ENCODE data around the gene NKX1-1.

The NKX1-1 gene

DNA sequence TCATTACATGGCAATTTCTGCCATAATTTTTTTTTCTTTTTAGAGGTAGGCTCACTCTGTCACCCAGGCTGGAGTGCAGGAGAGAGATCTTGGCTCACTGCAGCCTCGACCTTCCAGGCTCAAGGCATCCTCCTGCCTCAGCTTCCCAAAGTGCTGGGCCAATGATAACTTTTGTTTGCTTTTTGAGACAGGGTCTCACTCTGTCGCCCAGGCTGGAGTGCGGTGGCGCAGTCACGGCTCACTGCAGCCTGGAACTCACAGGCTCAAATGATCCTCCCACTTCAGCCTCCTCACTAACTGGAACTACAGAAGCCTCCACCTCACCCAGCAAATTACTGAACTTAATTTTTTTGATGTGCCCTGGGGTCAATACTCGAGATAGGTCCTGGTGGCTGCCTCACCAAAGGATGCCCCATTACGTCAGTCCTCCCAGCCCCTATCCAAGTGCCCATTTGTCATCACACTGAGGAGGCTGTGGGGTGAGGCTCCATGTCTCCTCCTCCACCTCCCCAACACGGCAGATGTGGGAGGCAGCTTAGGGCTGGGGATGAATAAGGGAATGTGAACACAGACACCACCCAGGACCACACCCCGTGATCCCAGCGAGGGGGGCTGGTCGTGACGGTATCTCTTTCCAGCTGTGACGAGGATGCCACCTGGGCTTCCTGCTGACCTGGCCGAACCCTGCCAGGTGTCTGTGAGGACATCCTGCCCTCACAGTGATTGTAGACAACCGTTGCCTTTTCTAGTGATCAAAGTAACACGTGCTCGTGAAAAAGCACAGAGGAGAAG lies 12.4 kb upstream of the NKX1-1 start:
- DNase-seq (ENCODE audit: low read depth, low spot score): no peak
- no peak overlapping the region for H3K4me3 ChIP-seq (ENCODE audit: low read length)

GRCh38 chr4:1417522-1418390 lies 11.5 kb upstream of the NKX1-1 start:
- H3K4me3 ChIP-seq (ENCODE audit: low read length): no peak overlapping the region
- DNase-seq (ENCODE audit: low read depth, low spot score): no peak

DNA sequence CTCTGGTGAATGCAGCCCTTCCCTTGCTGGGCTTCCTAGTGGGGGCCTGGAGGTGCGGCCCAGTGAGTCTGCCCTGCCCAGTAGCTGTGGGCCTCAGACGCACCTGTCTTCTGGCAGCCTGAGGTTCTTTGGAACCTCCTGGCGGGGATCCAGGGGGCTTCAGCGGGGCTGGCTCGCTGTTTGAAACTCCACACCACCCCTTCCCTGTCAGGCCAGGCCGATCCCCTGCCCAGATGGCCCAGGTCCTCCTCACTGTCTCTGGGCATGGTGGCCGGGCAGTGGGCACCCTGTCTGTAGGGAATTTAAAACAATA lies 10.7 kb upstream of the NKX1-1 start:
- no peak overlapping the region for H3K4me3 ChIP-seq (ENCODE audit: low read length)
- DNase-seq (ENCODE audit: low read depth, low spot score): no peak

- DNase-seq (ENCODE audit: low read depth, low spot score): no peak
- no peak overlapping the region for H3K4me3 ChIP-seq (ENCODE audit: low read length)
Measured at GRCh38 chr4:1416051-1416947, 10.1 kb upstream of the NKX1-1 start.

DNA sequence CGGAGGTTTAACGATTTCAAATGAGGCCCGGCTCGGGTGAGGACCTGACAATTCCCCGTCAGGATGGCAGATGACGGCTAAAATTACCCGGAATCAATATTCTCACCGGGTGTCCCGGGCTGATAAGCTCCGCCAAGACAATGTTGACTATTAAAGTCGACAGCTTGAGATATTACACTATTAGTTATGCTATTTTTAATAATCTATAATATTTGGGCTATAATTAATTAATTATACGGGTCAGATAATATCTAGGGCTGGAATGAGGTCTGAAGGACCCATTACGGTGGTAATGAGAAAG lies 9.4 kb upstream of the NKX1-1 start:
- DNase-seq (ENCODE audit: low read depth, low spot score): no peak
- H3K4me3 ChIP-seq (ENCODE audit: low read length): no peak overlapping the region

DNA sequence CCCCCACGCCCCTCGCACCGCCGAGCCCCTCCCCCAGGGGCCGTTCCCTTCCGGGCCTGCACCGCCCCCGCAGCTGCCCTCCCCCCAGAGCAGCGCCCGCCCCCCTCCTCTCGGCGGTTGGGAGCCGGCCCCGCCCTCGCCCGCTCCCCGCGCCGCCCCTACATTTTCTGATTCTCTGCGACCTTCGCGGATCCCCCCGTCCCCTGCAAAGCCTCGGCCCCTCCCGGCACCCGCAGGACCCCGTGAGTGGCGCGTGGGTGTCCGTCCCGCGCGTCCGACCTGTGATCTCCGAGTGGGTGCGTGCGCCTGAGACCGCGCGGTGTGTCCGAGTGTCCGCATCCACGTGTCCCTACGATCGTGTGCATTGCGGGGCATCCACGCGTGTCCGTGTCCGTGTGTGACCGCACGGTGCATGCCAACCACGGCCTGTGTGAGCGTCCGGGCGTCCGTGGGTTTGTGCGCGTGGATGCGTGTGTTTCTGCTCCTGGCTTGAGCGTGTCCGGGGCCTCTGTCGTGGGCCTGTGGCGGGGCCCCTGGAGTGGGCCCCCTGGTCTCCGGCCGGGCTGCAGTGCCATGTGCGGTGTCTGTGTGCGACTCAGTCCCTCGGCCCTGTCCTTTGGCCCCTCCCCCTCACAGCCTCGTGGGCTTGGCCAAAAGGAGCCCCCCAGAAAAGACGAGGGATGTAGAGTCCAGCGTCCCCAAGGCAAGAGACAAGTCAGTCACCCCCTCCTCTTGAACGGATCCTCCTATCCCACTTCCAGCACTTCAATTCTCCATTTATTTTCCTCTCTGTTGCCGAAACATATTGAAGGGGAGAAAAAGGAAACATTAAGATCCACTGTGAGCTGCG lies 8.8 kb upstream of the NKX1-1 start:
- no peak overlapping the region for H3K4me3 ChIP-seq (ENCODE audit: low read length)
- no peak for DNase-seq (ENCODE audit: low read depth, low spot score)

DNA sequence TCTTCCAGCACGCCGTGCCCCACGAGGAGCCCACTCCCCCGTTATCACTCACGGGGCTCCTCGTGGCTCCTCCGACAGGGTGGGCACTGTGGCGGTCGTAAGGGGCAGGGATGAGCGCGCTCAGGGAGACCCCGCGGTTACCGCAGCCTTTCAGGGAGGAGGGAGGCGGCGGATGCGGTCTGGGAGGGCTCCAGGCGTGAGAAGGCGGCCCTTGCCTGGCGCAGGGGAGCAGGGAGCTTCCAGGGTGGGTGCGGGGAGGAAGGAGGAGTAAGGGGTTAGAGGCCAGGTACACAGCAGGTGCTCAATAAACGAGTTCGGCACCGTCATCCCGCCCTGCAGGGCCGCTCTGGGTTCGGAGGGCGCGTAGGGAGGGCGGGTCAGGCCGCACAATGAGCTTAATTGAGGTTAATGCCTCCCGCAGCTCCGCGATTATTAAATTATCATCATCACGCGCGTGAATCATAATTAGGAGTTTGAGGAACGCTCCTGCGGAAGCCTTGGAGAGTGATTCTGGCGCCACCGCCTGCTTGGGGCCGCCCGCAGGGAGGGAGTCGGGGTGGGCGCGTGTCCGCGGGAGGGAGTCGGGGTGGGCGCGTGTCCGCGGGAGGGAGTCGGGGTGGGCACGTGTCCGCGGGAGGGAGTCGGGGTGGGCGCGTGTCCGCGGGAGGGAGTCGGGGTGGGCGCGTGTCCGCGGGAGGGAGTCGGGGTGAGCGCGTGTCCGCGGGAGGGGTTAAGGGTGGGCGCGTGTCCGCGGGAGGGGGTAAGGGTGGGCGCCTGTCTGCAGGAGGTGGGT lies 7.6 kb upstream of the NKX1-1 start:
- H3K4me3 ChIP-seq (ENCODE audit: low read length): no peak overlapping the region
- DNase-seq (ENCODE audit: low read depth, low spot score): no peak

DNA sequence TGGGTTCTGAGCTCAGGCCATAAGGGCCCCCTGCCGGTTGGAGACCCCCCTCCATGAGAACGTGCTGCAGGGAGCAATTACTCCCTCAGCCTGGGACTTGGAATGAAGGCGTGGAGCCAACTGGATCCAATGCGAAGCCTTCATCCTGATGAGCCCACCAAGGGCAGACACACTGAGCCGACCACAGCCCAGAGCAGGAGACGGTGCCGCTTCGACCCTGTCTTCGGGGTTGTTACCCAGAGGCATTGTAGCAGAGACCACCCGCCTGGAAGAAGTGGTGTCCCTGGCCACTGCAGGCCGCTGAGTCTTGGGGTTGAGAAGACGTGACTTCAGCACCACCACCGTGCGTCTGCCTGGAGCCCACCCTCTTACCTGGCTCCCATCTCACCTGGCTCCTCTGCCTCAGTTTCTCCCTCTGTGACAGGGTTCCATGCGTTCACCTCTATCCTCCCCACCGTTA lies 7.0 kb upstream of the NKX1-1 start:
- no peak for DNase-seq (ENCODE audit: low read depth, low spot score)
- H3K4me3 ChIP-seq (ENCODE audit: low read length): no peak overlapping the region

DNA sequence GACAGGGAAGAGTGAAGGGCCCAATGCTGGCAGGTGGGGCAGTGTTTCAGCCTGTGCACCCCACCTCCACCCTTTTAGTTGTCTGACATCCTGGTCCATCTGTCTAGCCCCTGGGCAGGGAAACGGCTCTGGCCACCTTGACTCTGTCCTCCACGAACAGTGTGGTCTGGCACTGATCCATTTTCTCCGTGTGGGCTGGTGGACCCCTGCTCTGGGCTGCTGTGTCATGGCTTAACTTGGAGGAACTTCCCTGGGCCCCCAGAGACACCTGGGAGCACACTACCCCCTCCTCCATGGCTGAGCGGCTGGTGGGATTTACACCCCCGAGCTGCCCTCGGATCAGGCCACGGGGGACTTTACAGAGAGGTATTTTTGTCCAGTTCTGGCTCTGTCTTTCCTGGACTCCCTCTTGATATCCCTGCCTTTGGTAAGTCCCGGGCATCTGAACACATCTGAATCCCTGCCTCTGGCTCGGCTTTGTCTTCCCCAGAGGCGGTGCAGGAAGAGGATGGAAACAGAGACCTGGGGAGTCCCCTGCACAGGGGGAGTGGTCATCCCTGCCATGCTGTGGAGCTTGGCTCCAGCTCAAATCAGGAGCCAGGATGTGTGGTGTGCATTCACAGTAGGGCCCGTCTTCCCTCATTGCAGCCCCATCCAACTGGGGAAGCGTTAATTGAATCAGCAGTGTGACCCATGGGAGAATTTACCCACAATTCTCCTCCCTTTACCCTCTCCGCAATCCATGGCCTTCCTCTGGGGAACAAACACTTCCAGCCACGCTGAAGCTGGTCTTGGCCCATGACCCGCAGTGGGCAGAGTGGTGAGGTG lies 6.3 kb upstream of the NKX1-1 start:
- DNase-seq (ENCODE audit: low read depth, low spot score): no peak
- H3K4me3 ChIP-seq (ENCODE audit: low read length): no peak overlapping the region

- H3K4me3 ChIP-seq (ENCODE audit: low read length): no peak overlapping the region
- no peak for DNase-seq (ENCODE audit: low read depth, low spot score)
Measured at GRCh38 chr4:1411436-1412375, 5.5 kb upstream of the NKX1-1 start.

DNA sequence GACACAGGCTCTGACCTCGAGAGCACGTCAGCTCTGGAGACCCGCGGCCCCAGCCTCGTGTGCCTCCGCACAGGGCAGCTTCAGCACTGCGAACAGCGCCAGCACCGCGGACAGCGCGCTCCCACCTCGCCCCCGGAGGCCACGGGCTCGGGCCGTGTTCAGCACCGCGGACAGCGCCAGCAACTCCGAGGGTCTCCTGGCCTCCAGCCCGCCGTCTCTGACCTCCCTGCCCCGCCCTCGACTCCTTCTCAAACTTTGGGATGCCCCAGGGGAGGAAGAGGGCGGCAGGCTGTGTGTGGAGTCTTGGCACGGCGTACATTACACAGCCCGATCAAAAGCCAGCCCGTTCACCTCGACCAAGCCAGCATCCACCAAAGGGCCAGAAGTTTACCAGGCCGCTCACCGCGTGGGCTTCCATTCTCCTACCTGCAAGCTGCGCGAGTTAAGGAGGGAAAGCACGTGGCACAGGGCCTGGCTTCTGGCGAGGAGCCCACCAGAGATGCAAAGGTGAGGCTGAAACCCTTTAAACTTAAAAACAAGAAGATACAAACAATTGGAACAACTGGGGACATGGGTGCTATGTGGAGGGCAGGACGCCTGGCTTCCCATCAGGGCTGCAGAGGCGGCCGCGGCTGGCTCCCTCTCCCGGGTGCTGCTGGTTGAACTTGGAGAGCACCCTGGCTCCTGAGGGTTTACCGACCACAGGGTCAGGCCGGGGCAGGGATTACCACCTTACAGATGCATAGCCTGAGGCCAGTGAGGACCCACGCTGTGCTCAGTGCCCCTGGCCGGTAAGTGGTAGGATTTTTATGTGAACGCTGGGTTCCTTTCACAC lies 4.5 kb upstream of the NKX1-1 start:
- peak; percentile 40 for DNase-seq (ENCODE audit: low read depth, low spot score)

GRCh38 chr4:1409491-1410425 lies 3.5 kb upstream of the NKX1-1 start:
- no peak for DNase-seq (ENCODE audit: low read depth, low spot score)
- no peak overlapping the region for H3K4me3 ChIP-seq (ENCODE audit: low read length)

More for the DNA sequence above, 4.5 kb upstream of the NKX1-1 start:
- no peak overlapping the region for H3K4me3 ChIP-seq (ENCODE audit: low read length)

GRCh38 chr4:1409079-1409478 lies 2.8 kb upstream of the NKX1-1 start:
- no peak for DNase-seq (ENCODE audit: low read depth, low spot score)
- no peak overlapping the region for H3K4me3 ChIP-seq (ENCODE audit: low read length)

GRCh38 chr4:1408418-1408817 lies 2.2 kb upstream of the NKX1-1 start:
- no peak overlapping the region for H3K4me3 ChIP-seq (ENCODE audit: low read length)
- DNase-seq (ENCODE audit: low read depth, low spot score): no peak

All from Jurkat, Clone E6-1 (cell line).